GM23338 (cell line): Measurements from ENCODE around the gene WDR27. TPM values are rescaled to one million over a fixed set of nuclear protein-coding genes. Genes with fewer than 3 reads are reported as not detected.

ENCODE experiments used
- ATAC-seq: fragments of 200-7000 bp; cut with Tn5 transposase; 3 replicates; pipeline ENCODE4 v1.9.1; 2020
- DNase-seq: peaks from one replicate; pipeline ENCODE4 v3.0.0-alpha.2; 2015; ENCODE audit warnings: low spot score
- H2AFZ ChIP-seq: fragments of 200-600 bp; sonication (generic); 2 replicates; pipeline ENCODE4 v1.8.0; 2016; ENCODE audit warnings: antibody characterized with exemption, mild to moderate bottlenecking, moderate library complexity
- H3F3A ChIP-seq: fragments of 200-600 bp; sonication (generic); replicated peaks from 2 replicates; pipeline ENCODE4 v1.8.0; 2017; ENCODE audit warnings: antibody characterized with exemption, mixed run types, low read depth
- H3K27ac ChIP-seq: fragments of 200-600 bp; sonication (generic); 2 replicates; pipeline ENCODE4 v1.6.1; 2016; ENCODE audit warnings: low read depth
- H3K27me3 ChIP-seq: fragments of 200-600 bp; sonication (generic); 2 replicates; pipeline ENCODE4 v1.8.0; 2016; ENCODE audit warnings: mild to moderate bottlenecking, mixed run types, moderate library complexity; ENCODE audit not compliant: insufficient read depth
- H3K36me3 ChIP-seq: fragments of 200-600 bp; sonication (generic); 2 replicates; pipeline ENCODE4 v1.8.0; 2016; ENCODE audit warnings: mild to moderate bottlenecking; ENCODE audit not compliant: insufficient read depth
- H3K4me1 ChIP-seq: fragments of 200-600 bp; sonication (generic); 2 replicates; pipeline ENCODE4 v1.8.0; 2016; ENCODE audit warnings: mild to moderate bottlenecking, moderate library complexity; ENCODE audit not compliant: insufficient read depth
- H3K4me2 ChIP-seq: fragments of 200-600 bp; sonication (generic); 2 replicates; pipeline ENCODE4 v1.7.1; 2017; ENCODE audit warnings: mixed run types
- H3K4me3 ChIP-seq: fragments of 200-600 bp; sonication (generic); 2 replicates; pipeline ENCODE4 v1.6.1; 2016; ENCODE audit warnings: mixed run types
- H3K79me2 ChIP-seq: fragments of 200-600 bp; sonication (generic); replicated peaks from 2 replicates; pipeline ENCODE4 v1.8.0; 2017; ENCODE audit warnings: mild to moderate bottlenecking; ENCODE audit not compliant: insufficient read depth
- H3K9me2 ChIP-seq: fragments of 200-600 bp; sonication (generic); 2 replicates; pipeline ENCODE4 v1.8.0; 2017; ENCODE audit not compliant: insufficient read depth
- H4K20me1 ChIP-seq: fragments of 200-600 bp; sonication (generic); replicated peaks from 2 replicates; pipeline ENCODE4 v1.8.0; 2017; ENCODE audit warnings: mild to moderate bottlenecking; ENCODE audit not compliant: insufficient read depth
- H3K27ac Mint-ChIP-seq: 2 replicates; pipeline ENCODE4 v1.8.0; 2020; ENCODE audit warnings: inconsistent platforms, mild to moderate bottlenecking, moderate library complexity, mixed read lengths
- H3K27me3 Mint-ChIP-seq: 3 replicates; pipeline ENCODE4 v1.8.0; 2022; ENCODE audit warnings: low read depth, mild to moderate bottlenecking, moderate library complexity, mixed read lengths, inconsistent platforms; ENCODE audit not compliant: insufficient read depth, poor library complexity
- H3K36me3 Mint-ChIP-seq: 3 replicates; pipeline ENCODE4 v1.8.0; 2021; ENCODE audit warnings: low read depth, mild to moderate bottlenecking, inconsistent platforms, moderate library complexity, mixed read lengths
- H3K4me1 Mint-ChIP-seq: 3 replicates; pipeline ENCODE4 v1.8.0; 2020; ENCODE audit warnings: mild to moderate bottlenecking, inconsistent platforms, mixed read lengths
- H3K4me3 Mint-ChIP-seq: 3 replicates; pipeline ENCODE4 v1.8.0; 2021; ENCODE audit warnings: moderate library complexity, mild to moderate bottlenecking, inconsistent platforms, mixed read lengths
- H3K9me3 Mint-ChIP-seq: 3 replicates; pipeline ENCODE4 v1.8.0; 2020; ENCODE audit warnings: moderate library complexity, mild to moderate bottlenecking, inconsistent platforms, mixed read lengths
- CREB1 ChIP-seq: fragments of 250-450 bp; sonication (Bioruptor Pico); IDR thresholded peaks from 2 replicates; pipeline ENCODE4 v1.5.0; 2020; ENCODE audit warnings: low read depth, mild to moderate bottlenecking, moderate library complexity
- CTCF ChIP-seq, 2 experiments: fragments of 200-600 bp in 1 of 2; sonication (generic) in 1 of 2; conservative IDR thresholded peaks; 2 replicates each; pipeline versions ENCODE4 v1.5.1 to v1.6.1; 2016 to 2017; ENCODE audit warnings: antibody characterized with exemption in 2 of 2, low read depth in 2 of 2, mild to moderate bottlenecking in 2 of 2, moderate library complexity in 1 of 2
- ETS1 ChIP-seq: IDR thresholded peaks from 2 replicates; pipeline ENCODE4 v1.6.1; 2016; ENCODE audit warnings: antibody characterized with exemption
- EZH2 ChIP-seq: fragments of 200-600 bp; sonication (generic); IDR thresholded peaks from one replicate; pipeline ENCODE4 v1.8.0; 2017; ENCODE audit warnings: antibody characterized with exemption, mild to moderate bottlenecking, low read depth; ENCODE audit not compliant: unreplicated experiment
- EZH2phosphoT487 ChIP-seq: fragments of 200-600 bp; sonication (generic); IDR thresholded peaks from one replicate; pipeline ENCODE4 v1.8.1; 2018; ENCODE audit warnings: antibody characterized with exemption; ENCODE audit not compliant: unreplicated experiment
- JUNB ChIP-seq: IDR thresholded peaks from one replicate; pipeline ENCODE4 v1.6.1; 2016; ENCODE audit warnings: antibody characterized with exemption; ENCODE audit not compliant: unreplicated experiment
- POLR2AphosphoS5 ChIP-seq: IDR thresholded peaks from 2 replicates; pipeline ENCODE4 v1.6.1; 2016; ENCODE audit warnings: antibody characterized with exemption, low read depth
- REST ChIP-seq: IDR thresholded peaks from one replicate; pipeline ENCODE4 v1.6.1; 2018; ENCODE audit warnings: antibody characterized with exemption; ENCODE audit not compliant: unreplicated experiment
- STAT1 ChIP-seq: IDR thresholded peaks from one replicate; pipeline ENCODE4 v1.6.1; 2016; ENCODE audit warnings: antibody characterized with exemption; ENCODE audit not compliant: unreplicated experiment
- ZNF114 ChIP-seq: fragments of 250-450 bp; sonication (Bioruptor Pico); IDR thresholded peaks from 2 replicates; pipeline ENCODE4 v1.5.0; 2020; ENCODE audit warnings: mild to moderate bottlenecking, moderate library complexity
- ZNF331 ChIP-seq: fragments of 250-450 bp; sonication (Bioruptor Pico); IDR thresholded peaks from 2 replicates; pipeline ENCODE4 v1.5.0; 2020; ENCODE audit warnings: low read depth, mild to moderate bottlenecking, moderate library complexity
- polyA plus RNA-seq: library from polyadenylated mRNA; unstranded; fragments of >200 nt; fragmentation: Nextera tagmentation; extraction: Ambion mirVana; gene quantifications from 2 replicates; pipeline ENCODE4 v1.2.1, GENCODE V29; 2016
- total RNA-seq: library from RNA; depleted of rRNA; stranded (reverse); fragments of >200 nt; shearing (Covaris generic); gene quantifications from 2 replicates; pipeline ENCODE4 v1.2.3, GENCODE V29; 2014

Gene WDR27
- total and polyA plus RNA-seq, 2 experiments from 2014 or later: 55.3 to 80.4 TPM

GRCh38 chr6:169635345-169635744 is 66.5 kb downstream of the WDR27 start:
- ATAC-seq (no peak), DNase-seq (no peak)
- no peaks in the 10 kb centered on the region for H3K4me1 ChIP-seq
- no peaks in the 10 kb centered on the region for H3K79me2 ChIP-seq
- peaks cover 8% of the 10 kb centered on the region for H3F3A ChIP-seq
- H4K20me1 ChIP-seq: peaks cover 5% of the 10 kb centered on the region
- H3K4me3 Mint-ChIP-seq: no peak overlapping the region
- H3K9me2 ChIP-seq: no peaks in the 10 kb centered on the region
- TF ChIP-seq EZH2 (no peak), ZNF114 (no peak), ETS1 (no peak), POLR2AphosphoS5 (no peak), EZH2phosphoT487 (no peak), REST (no peak), CTCF (conservative IDR thresholded peaks at IDR 0.05; ENCODE audit: low read depth in 2 of 2) (no peak), JUNB (no peak), ZNF331 (no peak), STAT1 (no peak)
- no peak overlapping the region for H2AFZ ChIP-seq
- no peak overlapping the region for H3K4me2 ChIP-seq
- H3K27ac Mint-ChIP-seq: no peak overlapping the region
- H3K36me3 ChIP-seq: no peaks in the 10 kb centered on the region; the same call in 1 of the 2 replicates
- no peaks in the 10 kb centered on the region for H3K4me1 Mint-ChIP-seq
- H3K4me3 ChIP-seq: no peak overlapping the region
- peaks cover 50% of the 10 kb centered on the region for H3K36me3 Mint-ChIP-seq
- no peak overlapping the region for H3K27ac ChIP-seq
- no peaks in the 10 kb centered on the region for H3K27me3 ChIP-seq
- H3K9me3 Mint-ChIP-seq: no peaks in the 10 kb centered on the region
- H3K27me3 Mint-ChIP-seq: peaks cover 8% of the 10 kb centered on the region

GRCh38 chr6:169632841-169633240 is 69.0 kb downstream of the WDR27 start:
- Histone ChIP-seq H4K20me1 (peaks cover 8% of the 10 kb centered on the region), H3K27me3 (no peaks in the 10 kb centered on the region), H3K4me2 (no peak overlapping the region), H2AFZ (no peak overlapping the region), H3K4me3 (no peak overlapping the region), H3K9me2 (no peaks in the 10 kb centered on the region), H3K36me3 (no peaks in the 10 kb centered on the region; the same call in 1 of the 2 replicates), H3K27ac (no peak overlapping the region), H3F3A (peaks cover 8% of the 10 kb centered on the region; the same call in 1 of the 2 replicates), H3K4me1 (no peaks in the 10 kb centered on the region), H3K79me2 (no peaks in the 10 kb centered on the region)
- peaks cover 12% of the 10 kb centered on the region for H3K27me3 Mint-ChIP-seq
- ATAC-seq: no peak
- no peak overlapping the region for H3K4me3 Mint-ChIP-seq
- peaks cover 10% of the 10 kb centered on the region; the same call in 2 of the 3 replicates for H3K4me1 Mint-ChIP-seq
- H3K9me3 Mint-ChIP-seq: no peaks in the 10 kb centered on the region
- DNase-seq: no peak
- H3K27ac Mint-ChIP-seq: no peak overlapping the region
- peaks cover 43% of the 10 kb centered on the region for H3K36me3 Mint-ChIP-seq
- TF ChIP-seq ETS1: no peak
- TF ChIP-seq STAT1: no peak
- TF ChIP-seq JUNB: no peak
- no peak for TF ChIP-seq CREB1 (CRISPR knock-in tag)
- no peak for TF ChIP-seq ZNF114
